ENCODE data around the gene TMEM63A.

GRCh38 chr1:225886159-225887029 lies 4.2 kb upstream of the TMEM63A start:
- TF ChIP-seq CREB1 (CRISPR knock-in tag; IDR thresholded peaks at IDR 0.05), result no peak
- TF ChIP-seq, protein P1, sequence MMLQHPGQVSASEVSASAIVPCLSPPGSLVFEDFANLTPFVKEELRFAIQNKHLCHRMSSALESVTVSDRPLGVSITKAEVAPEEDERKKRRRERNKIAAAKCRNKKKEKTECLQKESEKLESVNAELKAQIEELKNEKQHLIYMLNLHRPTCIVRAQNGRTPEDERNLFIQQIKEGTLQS (CRISPR knock-in tag; conservative IDR thresholded peaks at IDR 0.05), result no peak
